Smooth muscle cell (in vitro differentiated cells): ENCODE measurements around the gene METAP2. TPM values are rescaled to one million over a fixed set of nuclear protein-coding genes. Genes with fewer than 3 reads are reported as not detected.

Source experiments
- DNase-seq: peaks from one replicate; lab custom pipeline; 2025; ENCODE audit not compliant: unreplicated experiment; lab: John Stamatoyannopoulos, UW
- H2AFZ ChIP-seq: fragments of 200-600 bp; sonication (generic); 2 replicates; pipeline ENCODE4 v1.6.0; 2016; ENCODE audit warnings: antibody characterized with exemption, low read depth, mild to moderate bottlenecking
- H3F3A ChIP-seq: fragments of 200-600 bp; sonication (generic); 2 replicates; pipeline ENCODE4 v1.6.0; 2017; ENCODE audit warnings: antibody characterized with exemption, low read depth
- H3K27ac ChIP-seq: fragments of 200-600 bp; sonication (generic); 2 replicates; pipeline ENCODE4 v1.5.1; 2016; ENCODE audit warnings: low read depth, mild to moderate bottlenecking
- H3K27me3 ChIP-seq: fragments of 200-600 bp; sonication (generic); 2 replicates; pipeline ENCODE4 v1.6.1; 2016; ENCODE audit warnings: low read depth, mild to moderate bottlenecking
- H3K36me3 ChIP-seq: fragments of 200-600 bp; sonication (generic); 2 replicates; pipeline ENCODE4 v1.5.1; 2016; ENCODE audit warnings: low read depth
- H3K4me1 ChIP-seq: fragments of 200-600 bp; sonication (generic); 2 replicates; pipeline ENCODE4 v1.5.1; 2016; ENCODE audit warnings: low read depth
- H3K4me2 ChIP-seq: fragments of 200-600 bp; sonication (generic); 2 replicates; pipeline ENCODE4 v1.6.0; 2016; ENCODE audit warnings: mild to moderate bottlenecking
- H3K4me3 ChIP-seq: fragments of 200-600 bp; sonication (generic); 2 replicates; pipeline ENCODE4 v1.5.1; 2016; ENCODE audit warnings: mild to moderate bottlenecking
- H3K79me2 ChIP-seq: fragments of 200-600 bp; sonication (generic); 2 replicates; pipeline ENCODE4 v1.6.0; 2016; ENCODE audit warnings: low read depth, mild to moderate bottlenecking
- H3K9ac ChIP-seq: fragments of 200-600 bp; sonication (generic); 2 replicates; pipeline ENCODE4 v1.6.0; 2016; ENCODE audit warnings: low read depth
- H3K9me3 ChIP-seq: fragments of 200-600 bp; sonication (generic); replicated peaks from 2 replicates; pipeline ENCODE4 v1.5.1; 2016; ENCODE audit warnings: low read depth
- H4K20me1 ChIP-seq: fragments of 200-600 bp; sonication (generic); 2 replicates; pipeline ENCODE4 v1.6.0; 2016; ENCODE audit warnings: low read depth
- WGBS: methylation state at CpG from one replicate; pipeline ENCODE4 v1.1.7; 2016; ENCODE audit warnings: low lambda C conversion rate; 5-methylcytosine and 5-hydroxymethylcytosine counted together
- polyA plus RNA-seq: library from polyadenylated mRNA; unstranded; fragments of >200 nt; fragmentation: Nextera tagmentation; extraction: Ambion mirVana; gene quantifications from 2 replicates; pipeline ENCODE4 v1.2.1, GENCODE V29; 2016
- total RNA-seq: library from RNA; depleted of rRNA; stranded (reverse); fragments of >200 nt; gene quantifications from 2 replicates; pipeline ENCODE4 v1.2.3, GENCODE V29; 2014
- TF ChIP-seq, protein P1 (sequence below): fragments of 200-600 bp; sonication (generic); IDR thresholded peaks from 2 replicates; pipeline ENCODE4 v1.5.1; 2017; ENCODE audit warnings: borderline replicate concordance, mild to moderate bottlenecking, antibody characterized with exemption; ENCODE audit not compliant: insufficient read depth, poor library complexity, severe bottlenecking

Gene METAP2
- total and polyA plus RNA-seq, 2 experiments from 2014 or later, result 39.2 to 54.8 TPM

DNA sequence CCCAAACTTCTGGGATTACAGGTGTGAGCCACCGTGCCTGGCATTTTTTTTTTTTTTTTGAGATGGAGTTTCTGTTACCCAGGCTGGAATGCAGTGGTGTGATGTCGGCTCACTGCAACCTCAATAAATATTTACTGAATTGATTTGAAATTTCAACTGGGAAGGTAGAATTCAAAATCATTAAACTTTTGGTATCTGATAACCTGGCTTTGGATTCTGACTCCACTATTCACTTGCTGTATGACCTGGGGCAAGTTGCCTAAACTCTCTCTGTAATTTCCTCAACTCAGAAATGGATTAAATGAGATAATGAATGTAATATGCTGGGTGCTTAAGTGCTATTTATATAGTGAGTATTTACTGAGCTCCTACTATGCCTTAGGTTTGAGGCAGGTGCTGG lies 8.7 kb upstream of the METAP2 start:
- no peak overlapping the region for H3K4me2 ChIP-seq
- WGBS, result 83% methylated on average over 2 of the region's 2 CpGs
- H3K27ac ChIP-seq, result no peak overlapping the region
- no peaks in the 10 kb centered on the region for H4K20me1 ChIP-seq
- no peaks in the 10 kb centered on the region for H3K36me3 ChIP-seq
- DNase-seq, result no peak
- no peaks in the 10 kb centered on the region for H3K9me3 ChIP-seq
- H3K9ac ChIP-seq, result no peak overlapping the region
- TF ChIP-seq, protein P1, sequence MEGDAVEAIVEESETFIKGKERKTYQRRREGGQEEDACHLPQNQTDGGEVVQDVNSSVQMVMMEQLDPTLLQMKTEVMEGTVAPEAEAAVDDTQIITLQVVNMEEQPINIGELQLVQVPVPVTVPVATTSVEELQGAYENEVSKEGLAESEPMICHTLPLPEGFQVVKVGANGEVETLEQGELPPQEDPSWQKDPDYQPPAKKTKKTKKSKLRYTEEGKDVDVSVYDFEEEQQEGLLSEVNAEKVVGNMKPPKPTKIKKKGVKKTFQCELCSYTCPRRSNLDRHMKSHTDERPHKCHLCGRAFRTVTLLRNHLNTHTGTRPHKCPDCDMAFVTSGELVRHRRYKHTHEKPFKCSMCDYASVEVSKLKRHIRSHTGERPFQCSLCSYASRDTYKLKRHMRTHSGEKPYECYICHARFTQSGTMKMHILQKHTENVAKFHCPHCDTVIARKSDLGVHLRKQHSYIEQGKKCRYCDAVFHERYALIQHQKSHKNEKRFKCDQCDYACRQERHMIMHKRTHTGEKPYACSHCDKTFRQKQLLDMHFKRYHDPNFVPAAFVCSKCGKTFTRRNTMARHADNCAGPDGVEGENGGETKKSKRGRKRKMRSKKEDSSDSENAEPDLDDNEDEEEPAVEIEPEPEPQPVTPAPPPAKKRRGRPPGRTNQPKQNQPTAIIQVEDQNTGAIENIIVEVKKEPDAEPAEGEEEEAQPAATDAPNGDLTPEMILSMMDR, result no peak
- H3F3A ChIP-seq, result no peaks in the 10 kb centered on the region
- no peaks in the 10 kb centered on the region for H3K79me2 ChIP-seq
- H2AFZ ChIP-seq, result no peak overlapping the region
- no peak overlapping the region for H3K4me3 ChIP-seq
- H3K4me1 ChIP-seq, result no peaks in the 10 kb centered on the region
- H3K27me3 ChIP-seq, result no peaks in the 10 kb centered on the region

DNA sequence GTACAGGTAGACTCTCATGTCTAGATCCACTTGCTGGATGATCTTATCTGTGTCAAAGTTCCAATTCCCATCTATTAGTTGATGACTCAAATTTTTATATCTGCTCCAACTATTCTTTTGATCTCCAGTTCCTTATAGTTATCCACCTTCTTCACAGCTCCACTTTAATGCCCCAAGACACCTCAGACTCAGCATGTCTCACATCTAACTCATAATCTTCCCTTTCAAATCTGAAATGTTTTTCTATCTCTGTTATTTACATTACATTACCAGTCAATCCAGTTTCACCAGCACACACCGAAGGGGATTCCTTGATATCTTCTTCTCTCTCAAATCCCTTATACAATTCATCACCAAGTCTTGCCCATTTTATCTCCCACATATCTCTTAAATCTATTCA lies 3.7 kb upstream of the METAP2 start:
- H3K27me3 ChIP-seq, result no peaks in the 10 kb centered on the region
- H3K79me2 ChIP-seq, result peaks cover 14% of the 10 kb centered on the region
- WGBS, result 55% methylated on average over 1 of the region's 1 CpG
- H4K20me1 ChIP-seq, result peaks cover 7% of the 10 kb centered on the region
- peaks cover 4% of the 10 kb centered on the region for H3F3A ChIP-seq
- no peak overlapping the region for H3K4me2 ChIP-seq
- peaks cover 5% of the 10 kb centered on the region for H3K4me1 ChIP-seq
- H3K9me3 ChIP-seq, result no peaks in the 10 kb centered on the region
- DNase-seq, result no peak
- TF ChIP-seq, protein P1, result no peak
- H2AFZ ChIP-seq, result no peak overlapping the region
- no peak overlapping the region for H3K27ac ChIP-seq
- H3K36me3 ChIP-seq, result no peaks in the 10 kb centered on the region
- no peak overlapping the region for H3K9ac ChIP-seq
- no peak overlapping the region for H3K4me3 ChIP-seq

DNA sequence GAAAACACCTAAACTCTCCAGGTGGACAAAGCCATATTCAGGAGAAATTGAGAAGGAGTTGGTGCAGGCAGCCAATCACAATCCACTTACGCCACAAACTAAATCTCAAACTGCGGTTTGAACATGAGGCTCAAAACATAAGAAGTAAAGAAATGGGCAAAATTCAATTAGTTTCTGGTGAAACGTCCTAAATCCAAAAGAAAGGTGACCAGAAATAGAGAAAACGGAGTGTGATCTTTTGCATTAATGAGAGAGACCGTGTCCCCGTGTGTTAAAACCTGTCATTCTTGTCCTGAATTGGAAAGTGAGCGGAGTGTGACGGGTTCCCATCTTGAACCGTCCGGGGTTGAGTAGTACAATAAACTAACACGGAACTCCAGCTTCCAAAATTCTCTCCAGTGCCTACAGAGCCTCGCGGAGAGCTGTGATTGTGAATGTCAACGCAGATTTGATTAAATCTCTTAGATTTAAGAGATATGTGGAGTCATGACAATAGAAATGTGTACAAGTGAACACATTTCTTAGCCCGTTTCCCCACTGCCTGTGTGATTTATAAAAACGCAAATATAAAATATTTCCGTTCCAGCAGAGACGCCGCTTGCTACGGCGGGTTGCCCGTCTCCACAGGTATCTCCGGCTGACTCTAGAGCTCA lies 595 bp upstream of the METAP2 start:
- peaks cover 12% of the 10 kb centered on the region for H3K4me1 ChIP-seq
- H2AFZ ChIP-seq, result peak overlapping the region; percentile 98
- H4K20me1 ChIP-seq, result peaks cover 26% of the 10 kb centered on the region
- peak overlapping the region; percentile 91 for H3K27ac ChIP-seq
- H3F3A ChIP-seq, result peaks cover 4% of the 10 kb centered on the region
- peak overlapping the region; percentile 92 for H3K4me2 ChIP-seq
- DNase-seq, result peak; percentile 17
- no peaks in the 10 kb centered on the region for H3K27me3 ChIP-seq
- peak overlapping the region; percentile 95 for H3K4me3 ChIP-seq
- WGBS, result under 1% methylated on average over 23 of the region's 23 CpGs
- H3K9me3 ChIP-seq, result no peaks in the 10 kb centered on the region
- peak overlapping the region; percentile 98 for H3K9ac ChIP-seq
- peaks cover 5% of the 10 kb centered on the region for H3K36me3 ChIP-seq
- peaks cover 44% of the 10 kb centered on the region for H3K79me2 ChIP-seq
- TF ChIP-seq, protein P1, result no peak

DNA sequence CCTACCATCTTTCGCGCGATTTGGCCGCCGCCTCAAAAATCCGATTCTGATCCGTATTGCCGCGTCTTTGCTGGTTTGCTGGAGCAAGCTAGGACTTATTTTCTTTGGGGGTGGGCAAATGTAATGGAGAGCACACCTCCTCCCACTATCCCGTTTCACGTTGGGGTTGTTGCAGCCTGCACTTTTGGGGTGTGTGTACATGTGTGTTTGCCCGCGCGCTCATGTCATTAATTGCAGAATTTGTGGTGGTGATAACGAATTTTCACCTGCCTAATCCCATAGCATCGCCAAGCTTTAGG lies 657 bp downstream of the METAP2 start:
- 1% methylated on average over 16 of the region's 16 CpGs for WGBS
- no peaks in the 10 kb centered on the region for H3K9me3 ChIP-seq
- no peak for DNase-seq
- peak overlapping the region; percentile 95 for H3K4me3 ChIP-seq
- peaks cover 4% of the 10 kb centered on the region for H3F3A ChIP-seq
- TF ChIP-seq, protein P1, result no peak
- H4K20me1 ChIP-seq, result peaks cover 39% of the 10 kb centered on the region
- peaks cover 5% of the 10 kb centered on the region for H3K36me3 ChIP-seq
- H3K27ac ChIP-seq, result peak overlapping the region; percentile 91
- peak overlapping the region; percentile 98 for H3K9ac ChIP-seq
- peaks cover 12% of the 10 kb centered on the region for H3K4me1 ChIP-seq
- H3K4me2 ChIP-seq, result peak overlapping the region; percentile 92
- H3K27me3 ChIP-seq, result no peaks in the 10 kb centered on the region
- H3K79me2 ChIP-seq, result peaks cover 55% of the 10 kb centered on the region
- H2AFZ ChIP-seq, result no peak overlapping the region
